ENCODE measurements around the gene GRAMD4.

GRAMD4 gene

GRCh38 chr22:46725096-46725495, 104.9 kb downstream of the GRAMD4 start:
- no peak for DNase-seq (ENCODE audit: low read depth)

- DNase-seq (ENCODE audit: low read depth), result no peak
These were observed 106.1 kb downstream of the GRAMD4 start for GRCh38 chr22:46726066-46726985.

- DNase-seq (ENCODE audit: low read depth), result no peak
These were observed 106.8 kb downstream of the GRAMD4 start for GRCh38 chr22:46726986-46727317.

- no peak for DNase-seq (ENCODE audit: low read depth)
These were observed 107.7 kb downstream of the GRAMD4 start for GRCh38 chr22:46727813-46728364.

- no peak for DNase-seq (ENCODE audit: low read depth)
These were observed 108.3 kb downstream of the GRAMD4 start for GRCh38 chr22:46728470-46728869.
